ENCODE measurements around the gene RLN1.
"Not testable (repeated sequence)": the region's sequence is repeated elsewhere in the genome, so short reads cannot be mapped to it uniquely, and the experiment has no call there.

RLN1 gene

GRCh38 chr9:5338992-5339981, at the start of gene RLN1:
TSS of gene RLN1 (minus strand) at chr9:5339876. CDS start at chr9:5339746, 130 bp downstream.
- DNase-seq, result peak; percentile 58

GRCh38 chr9:5389109-5389732, 49.5 kb upstream of the RLN1 start:
- no peak for DNase-seq

GRCh38 chr9:5388026-5388819, 48.5 kb upstream of the RLN1 start:
- DNase-seq, result no peak

GRCh38 chr9:5384436-5384835, 44.8 kb upstream of the RLN1 start:
- DNase-seq, result no peak

GRCh38 chr9:5382479-5382878, 42.8 kb upstream of the RLN1 start:
- no peak for DNase-seq

- no peak for DNase-seq
Measured at GRCh38 chr9:5375790-5376477, 36.3 kb upstream of the RLN1 start.

- no peak for DNase-seq
Measured at GRCh38 chr9:5375091-5375490, 35.4 kb upstream of the RLN1 start.

- no peak for DNase-seq
Measured at GRCh38 chr9:5364294-5365024, 24.8 kb upstream of the RLN1 start.

GRCh38 chr9:5361326-5362010, 21.8 kb upstream of the RLN1 start:
- no peak for DNase-seq

- no peak for DNase-seq
Measured at GRCh38 chr9:5360341-5360740, 20.7 kb upstream of the RLN1 start.

GRCh38 chr9:5357431-5358105, 17.9 kb upstream of the RLN1 start:
- DNase-seq, result no peak

GRCh38 chr9:5355817-5356216, 16.1 kb upstream of the RLN1 start:
- no peak for DNase-seq

GRCh38 chr9:5355226-5355625, 15.6 kb upstream of the RLN1 start:
- DNase-seq, result no peak

GRCh38 chr9:5354184-5354583, 14.5 kb upstream of the RLN1 start:
- no peak for DNase-seq

- DNase-seq, result no peak
Measured at GRCh38 chr9:5352637-5353248, 13.1 kb upstream of the RLN1 start.

- DNase-seq, result no peak
Measured at GRCh38 chr9:5336688-5337087, 3.0 kb downstream of the RLN1 start.

- DNase-seq, result not testable (repeated sequence)
Measured at GRCh38 chr9:5331276-5331675, 8.4 kb downstream of the RLN1 start.

- peak; percentile 90 for DNase-seq
Measured at GRCh38 chr9:5326893-5327548, 12.7 kb downstream of the RLN1 start.

GRCh38 chr9:5326187-5326586, 13.5 kb downstream of the RLN1 start:
- peak; percentile 8 for DNase-seq

GRCh38 chr9:5321601-5322000, 18.1 kb downstream of the RLN1 start:
- not testable (repeated sequence) for DNase-seq

Measured in DMS53 (cell line).